Measurements from ENCODE around the gene CUEDC1.

The CUEDC1 gene

GRCh38 chr17:57914273-57915142 is 40.7 kb downstream of the CUEDC1 start:
- no peak for DNase-seq

GRCh38 chr17:57913575-57914272 is 41.5 kb downstream of the CUEDC1 start:
- no peak for DNase-seq

- no peak for DNase-seq
These were observed 43.2 kb downstream of the CUEDC1 start for GRCh38 chr17:57911834-57912673.

GRCh38 chr17:57910462-57911420 is 44.5 kb downstream of the CUEDC1 start:
- no peak for DNase-seq

GRCh38 chr17:57909551-57909950 is 45.7 kb downstream of the CUEDC1 start:
- DNase-seq = no peak

- DNase-seq = no peak
These were observed 46.9 kb downstream of the CUEDC1 start for GRCh38 chr17:57908278-57908677.

- DNase-seq = peak; percentile 30
These were observed 48.3 kb downstream of the CUEDC1 start for GRCh38 chr17:57906910-57907309.

GRCh38 chr17:57905875-57906455 is 49.2 kb downstream of the CUEDC1 start:
- peak; percentile 37 for DNase-seq

GRCh38 chr17:57903961-57904360 is 51.3 kb downstream of the CUEDC1 start:
- no peak for DNase-seq

GRCh38 chr17:57902800-57903759 is 52.1 kb downstream of the CUEDC1 start:
- DNase-seq = peak; percentile 93

- no peak for DNase-seq
These were observed 53.0 kb downstream of the CUEDC1 start for GRCh38 chr17:57902117-57902799.

GRCh38 chr17:57900991-57901743 is 54.0 kb downstream of the CUEDC1 start:
- DNase-seq = no peak

- DNase-seq = peak; percentile 77
These were observed 55.4 kb downstream of the CUEDC1 start for GRCh38 chr17:57899822-57900221.

- peak; percentile 27 for DNase-seq
These were observed 55.8 kb downstream of the CUEDC1 start for GRCh38 chr17:57899391-57899790.

- no peak for DNase-seq
These were observed 56.5 kb downstream of the CUEDC1 start for GRCh38 chr17:57898487-57899311.

- DNase-seq = no peak
These were observed 59.7 kb downstream of the CUEDC1 start for GRCh38 chr17:57895382-57896060.

- DNase-seq = no peak
These were observed 60.4 kb downstream of the CUEDC1 start for GRCh38 chr17:57894848-57895247.

Measured in inflammatory macrophage treated with lipopolysaccharide for 4 hours (primary cell).